NCI-H2029 (cell line): Measurements from ENCODE around the gene PTGER3.
"Not testable (repeated sequence)": the region's sequence is repeated elsewhere in the genome, so short reads cannot be mapped to it uniquely, and the experiment has no call there.

Experiments used
- DNase-seq: peaks from one replicate; lab custom pipeline; 2025; lab: John Stamatoyannopoulos, UW

Gene PTGER3

DNA sequence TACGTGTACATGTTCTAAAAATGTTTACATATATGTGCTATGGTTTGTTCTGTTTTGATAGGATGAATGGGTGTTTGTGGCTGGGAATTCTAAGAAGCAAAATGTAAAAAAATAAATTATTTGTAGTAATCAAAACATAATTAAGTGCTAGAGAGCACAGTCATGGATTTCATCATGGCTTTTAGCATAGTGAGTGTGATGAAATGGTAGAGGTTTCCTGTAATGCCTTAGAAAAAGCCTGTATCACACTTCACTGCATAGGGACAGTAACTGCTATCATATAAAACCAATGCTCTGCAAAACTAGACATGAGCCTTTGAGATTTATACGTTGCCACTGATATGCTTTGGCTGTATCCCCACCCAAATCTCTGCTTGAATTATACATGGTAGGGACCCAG, 99.8 kb downstream of the PTGER3 start:
- DNase-seq: no peak

DNA sequence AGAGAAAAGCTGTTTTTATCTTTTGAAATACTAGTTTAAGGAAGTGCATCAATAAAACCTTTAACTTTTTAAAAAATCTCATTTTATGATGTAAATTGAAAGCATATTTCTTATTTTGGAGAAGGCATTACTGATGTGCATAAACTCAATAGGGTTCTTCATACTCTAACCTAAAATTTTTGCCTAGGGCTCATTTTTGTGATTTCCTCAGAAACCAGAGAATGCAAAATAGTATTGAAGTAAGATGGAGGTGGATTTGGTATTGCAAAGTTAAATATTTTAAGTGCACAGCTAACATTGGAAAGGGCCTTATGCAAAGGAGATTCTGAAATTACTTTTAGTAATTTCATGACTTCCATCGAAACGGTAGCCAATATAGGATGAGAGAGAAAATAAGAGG, 101.9 kb downstream of the PTGER3 start:
- DNase-seq: no peak

- no peak for DNase-seq
These were observed 102.4 kb downstream of the PTGER3 start for GRCh38 chr1:70945251-70945650.

DNA sequence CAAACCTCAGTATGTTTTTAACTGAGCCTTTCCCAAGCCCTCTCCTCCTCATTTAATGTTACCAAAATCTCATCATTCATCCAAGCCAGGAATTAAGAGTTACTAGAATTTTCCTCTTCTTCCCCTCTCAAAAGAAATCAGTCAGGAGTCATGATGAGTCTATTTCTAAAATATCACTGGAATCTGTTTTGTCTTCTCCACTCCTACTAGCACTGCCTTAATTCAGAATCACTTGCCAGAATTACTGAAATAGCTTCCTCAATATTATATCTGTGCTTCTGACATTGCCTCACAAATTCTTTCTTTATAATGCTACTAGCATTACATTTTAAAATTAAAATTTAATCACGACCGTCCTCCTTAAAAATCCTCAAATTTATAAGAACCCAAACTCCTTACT, 106.1 kb downstream of the PTGER3 start:
- DNase-seq: no peak

DNA sequence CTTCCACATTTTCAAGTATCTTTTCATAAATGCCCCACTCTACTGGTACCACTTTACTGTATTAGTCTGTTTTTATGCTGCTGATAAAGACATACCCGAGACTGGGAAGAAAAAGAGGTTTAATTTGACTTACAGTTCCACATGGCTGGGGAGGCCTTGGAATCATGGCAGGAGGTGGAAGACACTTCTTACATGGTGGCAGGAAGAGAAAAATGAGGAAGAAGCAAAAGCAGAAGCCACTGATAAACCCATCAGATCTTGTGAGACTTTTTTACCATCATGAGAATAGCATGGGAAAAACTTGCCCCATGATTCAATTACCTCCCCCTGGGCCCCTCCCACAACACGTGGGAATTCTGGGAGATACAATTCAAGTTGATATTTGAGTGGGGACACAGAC, 107.2 kb downstream of the PTGER3 start:
- not testable (repeated sequence) for DNase-seq

GRCh38 chr1:70934194-70934961, 113.2 kb downstream of the PTGER3 start:
- DNase-seq: no peak

DNA sequence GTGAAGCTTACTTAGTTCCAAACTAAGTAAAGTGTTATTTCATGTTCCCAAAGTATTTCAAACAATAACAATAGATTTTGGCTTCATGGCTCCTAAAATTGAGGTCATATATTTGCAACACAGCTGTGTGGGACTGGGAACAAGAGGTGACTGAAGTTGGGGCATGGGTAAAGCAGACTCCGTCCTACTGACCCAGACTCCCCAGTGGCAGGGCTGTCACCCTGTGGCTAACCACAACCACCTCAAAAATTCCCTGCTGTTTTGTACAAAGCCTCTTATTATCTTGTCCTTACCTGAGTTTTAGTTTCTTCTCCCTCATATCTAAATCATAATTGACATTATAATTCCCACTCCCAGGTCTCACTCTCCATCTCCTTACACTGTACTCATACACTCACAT, 117.6 kb downstream of the PTGER3 start:
- DNase-seq: no peak

DNA sequence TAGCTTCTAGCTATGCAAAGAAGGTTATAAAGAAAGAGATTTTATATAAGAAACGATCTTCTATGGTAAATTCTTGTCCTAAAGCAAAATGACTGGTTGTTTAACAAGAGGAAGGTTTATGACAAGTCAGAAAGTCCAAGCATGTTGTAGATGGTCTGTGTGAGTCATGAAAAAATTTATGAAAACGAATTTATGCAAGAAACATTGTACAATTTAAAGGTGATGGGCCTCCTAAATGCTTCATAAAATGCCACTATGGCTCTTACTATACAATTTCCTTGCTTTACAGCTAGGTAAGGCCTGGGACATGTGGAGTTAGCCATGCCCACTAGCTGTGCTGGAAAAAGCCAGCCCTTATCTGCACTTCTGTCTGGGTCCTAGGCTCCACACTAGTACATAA, 125.4 kb downstream of the PTGER3 start:
- no peak for DNase-seq
